Left ventricle myocardium superior (tissue), 1 donor: ENCODE measurements around the gene HTRA3. TPM values are rescaled to one million over a fixed set of nuclear protein-coding genes. Genes with fewer than 3 reads are reported as not detected.
A peak's percentile ranks its signal among the peaks of the same experiment; 100 is the strongest.

Experiments used
- ATAC-seq: fragments of 200-7000 bp; cut with Tn5 transposase; one replicate; pipeline ENCODE4 v1.9.1; 2020; ENCODE audit warnings: mild to moderate bottlenecking, moderate library complexity
- DNase-seq: peaks from one replicate; pipeline ENCODE4 v3.0.0-alpha.2; 2020
- intact Hi-C: fragments of 100-400 bp; cut with micrococcal nuclease; formaldehyde crosslinking; loops from one replicate; pipeline ENCODE4 v1.11.0; 2022
- total RNA-seq: library from RNA; stranded (reverse); fragmentation: NEBNext Ultra II Directional; extraction: Animal tissue kit (Norgen Biotek cat#: 25700); gene quantifications from one replicate; pipeline ENCODE4 v1.2.1, GENCODE V29; 2021
- donor health status: DM: no; HTN: yes; CAD: no; lungs with severe emphysema.

Gene HTRA3
- total RNA-seq, 1 donor from 2014 or later, result 95.6 TPM

- DNase-seq, result no peak
- intact Hi-C loops, result no loop called here
These were observed 86.5 kb downstream of the HTRA3 start for GRCh38 chr4:8355864-8356565.

More at GRCh38 chr4:8355864-8356565, 86.5 kb downstream of the HTRA3 start:
- ATAC-seq, result peak; percentile 47

Other genes starting within 250 kb of the HTRA3 start
- gene ABLIM2, start 110.9 kb upstream of the HTRA3 start, total RNA-seq, result 28.3 TPM
- 8.7 TPM for gene SH3TC1, start 70.5 kb upstream of the HTRA3 start, total RNA-seq
- gene ACOX3, start 171.0 kb downstream of the HTRA3 start, total RNA-seq, result 25.8 TPM
- 8.4 TPM for gene TRMT44, start 171.0 kb downstream of the HTRA3 start, total RNA-seq